ENCODE measurements around the gene TRIOBP.

DNA sequence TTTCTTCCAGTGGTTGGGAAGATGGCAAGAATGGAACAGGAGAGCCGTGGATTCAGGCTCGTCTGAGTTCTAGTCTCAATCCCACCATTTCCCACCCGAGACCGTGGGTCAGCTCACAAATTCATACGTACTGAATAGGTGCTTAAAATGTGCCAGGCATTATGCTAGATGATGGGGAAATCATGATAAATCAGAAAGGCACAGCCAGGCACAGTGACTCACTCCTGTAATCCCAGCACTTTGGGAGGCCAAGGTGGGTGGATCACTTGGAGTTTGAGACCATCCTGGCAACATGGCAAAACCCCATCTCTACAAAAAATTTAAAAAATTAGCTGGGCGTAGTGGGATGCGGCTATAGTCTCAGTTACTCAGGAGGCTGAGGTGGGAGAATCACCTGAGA, 7.1 kb downstream of the TRIOBP start:
- TF ChIP-seq, protein P1, sequence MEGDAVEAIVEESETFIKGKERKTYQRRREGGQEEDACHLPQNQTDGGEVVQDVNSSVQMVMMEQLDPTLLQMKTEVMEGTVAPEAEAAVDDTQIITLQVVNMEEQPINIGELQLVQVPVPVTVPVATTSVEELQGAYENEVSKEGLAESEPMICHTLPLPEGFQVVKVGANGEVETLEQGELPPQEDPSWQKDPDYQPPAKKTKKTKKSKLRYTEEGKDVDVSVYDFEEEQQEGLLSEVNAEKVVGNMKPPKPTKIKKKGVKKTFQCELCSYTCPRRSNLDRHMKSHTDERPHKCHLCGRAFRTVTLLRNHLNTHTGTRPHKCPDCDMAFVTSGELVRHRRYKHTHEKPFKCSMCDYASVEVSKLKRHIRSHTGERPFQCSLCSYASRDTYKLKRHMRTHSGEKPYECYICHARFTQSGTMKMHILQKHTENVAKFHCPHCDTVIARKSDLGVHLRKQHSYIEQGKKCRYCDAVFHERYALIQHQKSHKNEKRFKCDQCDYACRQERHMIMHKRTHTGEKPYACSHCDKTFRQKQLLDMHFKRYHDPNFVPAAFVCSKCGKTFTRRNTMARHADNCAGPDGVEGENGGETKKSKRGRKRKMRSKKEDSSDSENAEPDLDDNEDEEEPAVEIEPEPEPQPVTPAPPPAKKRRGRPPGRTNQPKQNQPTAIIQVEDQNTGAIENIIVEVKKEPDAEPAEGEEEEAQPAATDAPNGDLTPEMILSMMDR (conservative IDR thresholded peaks at IDR 0.05; ENCODE audit: low read depth, low read length): no peak
- no peak for TF ChIP-seq EZH2 (IDR thresholded peaks at IDR 0.05; ENCODE audit: borderline replicate concordance, low read depth, low read length, poor library complexity, severe bottlenecking)
